CD4-positive, alpha-beta T cell treated with Interferon gamma for 1 hour (primary cell): Measurements from ENCODE around the gene CFAP52.
"Not testable (repeated sequence)": the region's sequence is repeated elsewhere in the genome, so short reads cannot be mapped to it uniquely, and the experiment has no call there.

Experiments
- DNase-seq: peaks from one replicate; pipeline ENCODE4 v3.0.0-alpha.2; 2020

The CFAP52 gene

GRCh38 chr17:9647014-9647413, 70.6 kb downstream of the CFAP52 start:
- DNase-seq = no peak

GRCh38 chr17:9648521-9649110, 72.2 kb downstream of the CFAP52 start:
- DNase-seq = no peak

- DNase-seq = no peak
Observed at GRCh38 chr17:9658593-9659211, 82.3 kb downstream of the CFAP52 start.

- no peak for DNase-seq
Observed at GRCh38 chr17:9661027-9661426, 84.6 kb downstream of the CFAP52 start.

GRCh38 chr17:9663511-9663910, 87.1 kb downstream of the CFAP52 start:
- not testable (repeated sequence) for DNase-seq

- DNase-seq = no peak
Observed at GRCh38 chr17:9666461-9667050, 90.1 kb downstream of the CFAP52 start.

- DNase-seq = no peak
Observed at GRCh38 chr17:9668517-9668916, 92.1 kb downstream of the CFAP52 start.

GRCh38 chr17:9669551-9670008, 93.1 kb downstream of the CFAP52 start:
- DNase-seq = no peak

- DNase-seq = no peak
Observed at GRCh38 chr17:9670596-9670995, 94.2 kb downstream of the CFAP52 start.

- DNase-seq = no peak
Observed at GRCh38 chr17:9671559-9671958, 95.1 kb downstream of the CFAP52 start.

GRCh38 chr17:9672266-9672665, 95.8 kb downstream of the CFAP52 start:
- DNase-seq = no peak

- no peak for DNase-seq
Observed at GRCh38 chr17:9672691-9673090, 96.2 kb downstream of the CFAP52 start.

GRCh38 chr17:9676084-9676483, 99.6 kb downstream of the CFAP52 start:
- DNase-seq = no peak

GRCh38 chr17:9676820-9677310, 100.4 kb downstream of the CFAP52 start:
- DNase-seq = no peak

GRCh38 chr17:9677411-9677810, 101.0 kb downstream of the CFAP52 start:
- DNase-seq = no peak

GRCh38 chr17:9677896-9678295, 101.5 kb downstream of the CFAP52 start:
- DNase-seq = no peak

- no peak for DNase-seq
Observed at GRCh38 chr17:9684955-9685621, 108.6 kb downstream of the CFAP52 start.
